K562 (cell line): ENCODE data around the gene BRAT1. TPM values are rescaled to one million over a fixed set of nuclear protein-coding genes. Genes with fewer than 3 reads are reported as not detected.

Experiments
- AFF1 ChIP-seq, 2 experiments: fragments of 450-650 bp; IDR thresholded peaks; 2 replicates each; pipeline ENCODE4 v1.6.1; 2018; ENCODE audit warnings: mild to moderate bottlenecking in 2 of 2, low read depth in 1 of 2; ENCODE audit not compliant: partially characterized antibody in 2 of 2
- CHD7 ChIP-seq: fragments of 200-600 bp; sonication (generic); IDR thresholded peaks from one replicate; pipeline ENCODE4 v1.6.1; 2012; ENCODE audit warnings: mild to moderate bottlenecking, low read depth, low read length, inconsistent platforms
- HDAC3 ChIP-seq: fragments of 450-650 bp; IDR thresholded peaks from 2 replicates; pipeline ENCODE4 v1.6.1; 2018; ENCODE audit warnings: borderline replicate concordance, mild to moderate bottlenecking, moderate library complexity; ENCODE audit not compliant: partially characterized antibody
- MIER1 ChIP-seq: fragments of 450-650 bp; IDR thresholded peaks from 2 replicates; pipeline ENCODE4 v1.6.1; 2016; ENCODE audit warnings: antibody characterized with exemption, mild to moderate bottlenecking, low read depth
- PBX2 ChIP-seq, 2 experiments: IDR thresholded peaks in 1 of 2; conservative IDR thresholded peaks in 1 of 2; 2 replicates each; pipeline ENCODE4 v1.6.1; 2016; ENCODE audit warnings: low read depth in 2 of 2, mild to moderate bottlenecking in 1 of 2, missing compliant biosample characterization in 1 of 2, missing genetic modification characterization in 1 of 2, moderate library complexity in 1 of 2
- ZC3H11A ChIP-seq: IDR thresholded peaks from 2 replicates; pipeline ENCODE4 v1.6.1; 2012; ENCODE audit warnings: low read depth, low read length, improper control_type of control experiment
- polyA plus RNA-seq, 8 experiments: library from polyadenylated mRNA; depleted of rRNA in 4 of 8; stranded (reverse) in 5 of 8; unstranded in 3 of 8; fragments of >200 nt; fragmentation: Nextera tagmentation in 2 of 8; fragmentation: Illumina TruSeq in 1 of 8; extraction: Ambion mirVana in 2 of 8; extraction: Trizol in 1 of 8; gene quantifications; 2 replicates each; pipeline versions ENCODE4 v1.2.1 to v1.2.3, GENCODE V29; 2011 to 2014; ENCODE audit warnings: inconsistent platforms in 1 of 8, missing spikeins in 1 of 8
- total RNA-seq, 7 experiments: library from RNA; depleted of rRNA in 6 of 7; stranded (reverse); fragments of >200 nt in 6 of 7; fragmentation: Illumina TruSeq in 2 of 7; extraction: Trizol in 2 of 7; gene quantifications; 2 replicates each; pipeline versions ENCODE4 v1.2.1 to v1.2.3, GENCODE V29; 2011 to 2021; ENCODE audit warnings: low replicate concordance in 1 of 7

BRAT1 gene
- total and polyA plus RNA-seq, 9 of the 15 experiments (the other 6 are each of a cell fraction or from before 2014, with no cell fraction given) = 0.13 to 49.6 (median 10.5) TPM

- TF ChIP-seq PBX2 (CRISPR knock-in tag; IDR thresholded peaks at IDR 0.05; ENCODE audit: low read depth) (no peak), PBX2 (tag; conservative IDR thresholded peaks at IDR 0.05; ENCODE audit: low read depth) (no peak), HDAC3 (no peak), AFF1 (IDR thresholded peaks at IDR 0.05; ENCODE audit: low read depth in 1 of 2, partially characterized antibody in 2 of 2) (no peak), ZC3H11A (no peak), CHD7 (no peak), MIER1 (no peak)
Measured at GRCh38 chr7:2502647-2502966, 52.7 kb downstream of the BRAT1 start (continued).
